Transverse colon (tissue), 4 donors: Measurements from ENCODE around the gene NOC4L.

Experiments
- CTCF ChIP-seq, 5 experiments: fragments of 200-600 bp in 3 of 5; fragments of 450-650 bp in 2 of 5; sonication (generic) in 3 of 5; IDR thresholded peaks; 1 replicate in 2 of 5; 2 replicates in 3 of 5; pipeline ENCODE4 v1.5.1; 2016 to 2017; ENCODE audit warnings: antibody characterized with exemption in 5 of 5, inconsistent platforms in 3 of 5, mild to moderate bottlenecking in 2 of 5, moderate library complexity in 1 of 5
- EP300 ChIP-seq: sonication (generic); formaldehyde crosslinking; IDR thresholded peaks from one replicate; pipeline ENCODE4 v1.6.1; 2017; ENCODE audit warnings: antibody characterized with exemption, low read depth
- POLR2A ChIP-seq: fragments of 450-650 bp; IDR thresholded peaks from one replicate; pipeline ENCODE4 v1.6.1; 2016; ENCODE audit warnings: antibody characterized with exemption, mild to moderate bottlenecking, moderate library complexity
- POLR2AphosphoS5 ChIP-seq, 3 donors: sonication (generic); formaldehyde crosslinking; IDR thresholded peaks; one replicate each; pipeline ENCODE4 v1.6.1; 2016; ENCODE audit warnings: antibody characterized with exemption in 3 of 3

GRCh38 chr12:132176385-132176919, 32.2 kb downstream of the NOC4L start:
- no peak for TF ChIP-seq CTCF (IDR thresholded peaks at IDR 0.05)
- TF ChIP-seq POLR2AphosphoS5 (IDR thresholded peaks at IDR 0.05), result no peak
- no peak for TF ChIP-seq POLR2A
- TF ChIP-seq EP300, result no peak
